OCI-M2 (cell line): ENCODE results near the gene MRPL36.

Source experiments
- DNase-seq: peaks from one replicate; lab custom pipeline; 2025; ENCODE audit not compliant: unreplicated experiment; lab: John Stamatoyannopoulos, UW

MRPL36 gene

DNA sequence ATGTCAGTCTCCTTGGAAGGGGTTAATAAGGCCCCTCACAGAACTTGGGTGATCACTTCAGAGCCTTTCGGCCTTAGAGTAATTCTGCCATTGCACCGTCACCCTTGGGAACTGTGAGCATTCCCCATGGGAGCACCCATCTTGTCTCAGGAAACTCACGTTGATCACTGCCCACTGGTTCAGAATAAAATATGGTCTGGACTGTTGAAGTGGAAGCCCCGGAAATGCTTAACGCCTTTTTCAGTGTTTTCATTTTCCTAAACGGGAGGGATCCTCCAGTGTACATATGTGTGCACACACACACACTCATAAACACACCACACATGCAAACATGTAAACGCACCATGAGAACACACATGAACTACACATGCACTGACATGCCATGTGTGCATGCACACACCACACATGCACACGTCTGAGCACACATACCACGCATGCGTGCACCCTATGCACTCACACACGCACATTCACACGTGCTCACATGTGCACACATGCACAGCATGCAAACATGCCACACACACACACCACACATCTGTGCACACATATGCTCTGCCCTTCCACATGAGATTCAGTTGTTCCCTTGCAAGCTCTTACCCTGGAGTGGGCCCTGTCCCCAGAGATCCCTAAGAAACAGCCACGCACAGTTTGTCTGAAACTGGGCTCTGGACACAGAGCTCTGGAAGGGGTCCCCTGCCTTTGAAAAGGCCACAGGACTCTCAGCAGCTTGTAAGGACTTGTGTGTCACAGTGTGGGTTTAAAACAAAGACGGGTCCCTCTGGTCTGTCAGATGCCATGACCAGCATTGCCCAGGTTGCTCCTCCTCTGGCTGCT is 17.0 kb downstream of the MRPL36 start:
- DNase-seq = no peak

DNA sequence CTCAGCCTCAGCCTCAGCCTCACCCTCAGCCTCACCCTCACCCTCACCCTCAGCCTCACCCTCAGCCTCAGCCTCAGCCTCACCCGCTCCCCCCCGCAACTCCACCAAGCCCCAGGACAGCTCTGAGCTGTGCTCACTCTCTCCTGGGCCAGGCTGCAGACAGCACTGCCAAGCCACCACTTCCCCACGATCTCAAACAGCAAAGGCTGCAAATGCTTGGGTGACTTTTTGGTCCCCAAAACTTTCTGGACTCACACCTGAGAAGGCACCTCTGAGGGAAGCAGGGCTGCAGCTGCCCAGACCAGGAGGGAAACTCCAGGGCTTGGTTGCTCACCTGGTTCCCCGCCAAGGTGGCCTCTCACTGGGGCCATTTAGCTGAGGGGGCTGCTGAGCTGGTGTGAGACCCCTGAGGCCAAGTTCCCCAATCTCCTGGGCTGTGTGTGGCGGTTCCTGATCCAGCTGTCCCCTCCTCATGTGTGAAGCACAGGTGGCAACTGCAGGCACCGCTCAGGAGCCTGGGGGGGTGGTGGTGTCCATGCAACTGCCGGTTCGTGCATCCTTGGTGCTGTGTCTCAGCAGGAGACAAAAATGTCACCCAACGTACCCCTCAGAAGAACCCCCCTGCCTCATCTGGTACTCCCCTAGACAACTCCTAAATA is 17.8 kb downstream of the MRPL36 start:
- DNase-seq = no peak

DNA sequence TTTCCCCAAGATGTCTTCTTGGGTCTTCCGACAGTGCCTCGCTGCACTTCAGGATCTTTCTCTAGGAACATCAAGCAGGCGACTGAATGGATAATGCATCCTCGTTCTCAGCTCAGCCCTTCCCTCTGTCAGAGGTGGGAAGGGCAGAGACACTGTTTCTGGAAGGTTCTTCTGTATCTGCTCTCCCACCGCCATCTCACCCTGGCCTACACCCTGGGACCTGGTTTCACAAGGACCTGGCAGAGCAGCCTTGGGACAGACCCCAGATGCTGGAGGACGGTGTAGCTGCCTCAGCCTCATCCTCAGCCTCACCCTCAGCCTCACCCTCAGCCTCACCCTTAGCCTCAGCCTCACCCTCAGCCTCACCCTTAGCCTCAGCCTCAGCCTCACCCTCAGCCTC is 18.5 kb downstream of the MRPL36 start:
- no peak for DNase-seq

DNA sequence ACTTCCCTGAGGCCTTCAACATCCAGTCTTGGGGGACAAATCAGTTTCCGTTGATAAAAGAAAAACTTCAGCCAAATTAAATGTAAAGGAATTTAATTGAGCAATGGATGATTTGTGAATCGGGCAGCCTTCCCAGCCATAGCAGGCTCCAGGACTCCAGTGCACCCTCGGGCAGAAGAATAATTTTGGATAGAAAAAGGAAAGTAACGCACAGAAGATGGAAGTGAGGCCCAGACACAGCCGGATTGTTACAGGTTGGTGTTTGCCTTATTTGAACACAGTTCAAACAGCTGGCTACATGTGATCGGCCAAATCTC is 19.1 kb downstream of the MRPL36 start:
- DNase-seq = no peak

DNA sequence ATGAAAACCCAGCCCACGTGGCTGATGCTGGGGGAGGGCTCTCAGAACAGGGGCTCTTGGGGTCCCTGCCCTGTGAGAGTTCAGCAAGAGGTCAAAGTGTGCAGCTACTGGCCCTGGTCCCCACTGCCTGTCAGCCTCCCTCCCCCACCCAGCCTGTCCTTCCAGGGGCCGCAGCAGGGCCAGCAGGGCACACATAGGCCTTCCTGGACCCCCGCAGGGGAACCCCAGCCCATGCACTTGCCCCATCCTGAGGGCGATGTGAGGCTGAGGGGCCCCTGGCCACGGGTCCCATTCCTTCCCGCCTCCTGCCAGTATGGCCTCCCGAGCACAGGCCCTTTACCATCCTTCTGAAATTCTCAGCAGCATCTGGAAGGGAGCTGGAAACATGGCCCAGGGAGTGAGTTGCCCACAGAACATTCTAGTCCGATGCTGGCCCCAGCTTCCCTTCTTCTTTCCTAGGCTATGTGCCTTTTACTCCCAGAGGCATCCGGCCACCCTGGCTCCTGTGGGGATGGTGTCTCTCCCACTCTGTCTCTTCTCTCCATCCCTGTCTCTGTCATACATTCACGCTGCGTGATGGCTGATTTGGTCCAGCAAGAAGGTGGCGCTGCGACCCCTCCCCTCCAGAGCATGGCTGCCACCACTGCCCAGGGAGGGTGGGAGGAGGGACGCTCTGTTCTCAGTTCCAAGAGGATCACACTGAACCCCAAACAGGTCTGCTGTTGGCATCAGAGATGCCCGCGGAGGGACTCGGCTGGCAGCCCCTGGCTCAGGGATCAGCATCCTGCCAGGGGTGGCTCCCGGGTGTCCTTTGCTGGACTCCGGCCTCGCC is 19.6 kb downstream of the MRPL36 start:
- DNase-seq = no peak

DNA sequence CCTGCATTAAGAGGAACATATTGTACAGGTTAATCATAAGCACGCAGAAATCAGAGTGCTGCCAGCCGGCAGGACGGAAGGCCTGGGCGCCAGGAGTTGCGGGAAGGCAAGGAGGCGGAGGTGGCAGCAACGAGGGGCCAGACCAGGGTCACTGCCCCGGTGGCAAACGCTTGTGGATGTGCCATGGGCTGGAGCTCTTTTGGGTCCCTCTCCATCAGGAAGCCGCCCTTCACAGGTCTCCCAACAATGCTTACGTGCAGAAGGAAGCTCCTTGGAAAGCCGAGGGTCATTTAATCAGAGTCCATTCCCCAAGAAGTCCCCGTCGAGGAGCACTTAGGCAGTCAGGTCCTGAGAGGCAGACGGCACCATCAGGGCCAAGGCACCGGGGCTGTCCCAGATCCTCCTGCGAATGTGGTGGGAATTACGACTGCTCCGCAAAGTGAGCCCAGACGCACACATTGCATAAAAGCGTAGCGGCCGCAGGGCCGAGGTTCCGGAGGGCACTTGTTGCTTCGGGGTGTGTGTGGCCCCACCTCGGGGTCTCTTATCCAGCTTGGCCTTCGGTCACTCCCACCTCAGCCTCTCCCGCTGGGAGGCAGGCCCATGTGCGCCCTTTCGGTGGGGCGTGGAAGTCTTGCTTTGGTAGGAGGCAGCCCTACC is 20.5 kb downstream of the MRPL36 start:
- no peak for DNase-seq

DNA sequence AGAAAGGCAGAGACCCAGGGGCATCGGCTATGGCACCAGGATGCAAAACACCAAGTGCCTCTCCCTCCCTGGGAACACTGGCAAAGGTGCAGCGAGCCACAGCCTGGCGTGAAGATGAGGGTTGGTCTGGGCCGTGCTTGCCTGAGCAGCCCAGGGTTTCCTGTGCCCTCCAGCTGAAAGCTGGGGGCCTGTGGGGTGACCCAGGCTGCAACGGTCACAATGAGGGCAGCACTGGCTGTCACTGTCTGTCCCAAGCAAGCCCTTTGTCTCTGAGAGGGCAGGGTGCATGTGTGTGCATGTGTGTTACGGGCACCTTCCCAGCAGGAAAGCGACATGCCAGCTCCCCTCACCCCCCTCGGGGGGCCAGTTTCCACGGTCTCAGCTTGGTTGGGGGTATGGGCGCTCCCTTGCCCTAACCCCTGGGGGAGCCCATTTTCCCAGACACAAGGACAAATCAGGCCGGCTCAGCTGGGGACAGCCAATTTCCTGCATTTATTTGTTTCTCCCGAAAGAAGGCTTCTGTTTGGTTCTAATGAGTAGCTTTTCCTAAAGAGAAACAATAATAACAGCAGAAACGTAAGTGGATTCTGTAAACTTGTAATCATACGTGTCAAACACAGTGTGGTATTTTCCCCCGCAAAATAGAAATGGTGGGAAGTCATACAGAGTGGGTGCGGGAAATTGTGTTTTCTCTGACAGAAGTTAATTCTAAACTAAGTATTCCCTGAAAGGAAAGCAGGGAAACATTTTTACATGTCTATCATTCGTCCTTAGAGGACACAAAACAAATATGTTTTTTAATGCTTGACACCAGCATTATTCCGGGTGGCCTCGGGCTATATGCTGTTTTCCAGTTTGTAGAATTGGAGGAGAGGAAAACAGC is 21.3 kb downstream of the MRPL36 start:
- DNase-seq = no peak

DNA sequence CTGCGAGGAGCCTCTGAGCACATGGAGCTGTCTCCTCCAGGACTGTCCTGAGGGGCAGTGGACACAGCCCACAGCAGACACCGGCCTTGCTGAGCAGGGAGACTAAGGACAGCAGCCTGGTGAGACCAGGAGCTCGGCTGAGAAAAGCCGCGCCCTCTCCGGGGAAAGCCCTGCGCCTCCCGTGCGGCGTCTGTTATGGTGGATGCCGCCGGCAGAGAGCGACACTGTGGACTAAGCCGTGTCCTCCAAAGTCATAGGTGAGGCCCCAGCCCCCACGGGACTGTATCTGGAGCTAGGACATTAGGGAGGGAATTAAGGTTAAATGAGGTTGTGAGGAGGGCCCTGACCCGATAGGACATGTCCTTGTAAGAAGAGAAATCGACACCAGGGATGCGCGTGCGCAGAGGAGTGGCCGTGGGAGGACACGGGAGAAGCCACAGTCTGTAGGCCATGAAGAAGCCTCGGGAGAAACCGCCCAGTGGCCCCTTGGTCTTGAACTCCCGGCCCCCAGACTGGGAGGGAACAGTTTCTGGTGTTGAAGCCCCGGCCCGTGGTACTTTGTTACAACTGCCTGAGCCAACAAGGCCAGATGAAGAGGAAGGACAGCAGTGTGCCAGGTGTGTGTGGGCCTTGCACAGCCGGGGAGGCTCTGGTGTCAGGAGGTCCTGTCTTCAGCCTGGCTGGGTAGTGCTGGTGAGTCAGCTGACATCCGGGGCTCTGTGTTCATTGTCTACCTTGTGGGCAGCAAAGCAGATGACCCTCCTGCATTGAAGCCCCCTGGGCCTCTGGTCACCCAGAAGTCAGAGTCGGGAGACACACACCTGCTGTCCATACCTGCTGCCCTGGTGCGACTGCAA is 22.1 kb downstream of the MRPL36 start:
- no peak for DNase-seq

DNA sequence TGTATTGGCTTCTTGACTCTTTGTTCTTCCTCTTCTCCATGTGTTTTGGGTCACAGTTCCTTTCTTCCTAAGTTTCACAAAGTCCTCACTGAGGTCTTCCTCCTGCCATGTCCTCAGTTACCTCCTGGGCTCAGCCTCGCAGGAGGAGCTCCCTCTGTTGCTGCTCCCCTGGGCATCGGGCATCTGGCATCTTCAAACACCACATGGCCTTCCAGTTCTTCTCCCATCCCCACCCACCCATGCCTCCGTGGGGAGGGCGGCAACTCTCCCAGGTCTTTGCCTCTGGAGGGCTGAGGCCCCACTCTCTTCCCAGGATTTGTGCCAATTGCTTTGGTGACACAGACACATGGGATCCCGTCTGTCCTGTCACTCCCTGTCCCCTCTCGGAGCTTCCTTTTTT is 22.8 kb downstream of the MRPL36 start:
- DNase-seq = no peak

DNA sequence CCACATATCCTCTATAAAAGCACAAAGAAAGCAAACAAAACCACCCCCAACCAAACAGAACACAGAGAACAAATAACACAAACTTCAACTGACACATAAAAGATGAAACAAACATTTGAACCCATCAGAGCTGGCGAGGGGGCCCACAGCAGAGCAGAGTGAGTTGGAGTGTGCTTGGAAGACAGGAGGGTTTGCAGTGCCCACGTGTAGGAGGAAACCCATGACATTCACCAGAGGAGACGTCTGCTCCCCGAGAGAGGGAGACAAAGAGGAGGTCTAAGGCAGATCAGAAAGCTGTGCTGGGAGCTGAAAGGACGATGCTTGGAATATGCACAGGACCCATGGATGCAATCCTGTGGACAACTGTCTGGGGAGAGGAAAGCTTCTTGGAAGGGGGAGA is 27.0 kb downstream of the MRPL36 start:
- no peak for DNase-seq

DNA sequence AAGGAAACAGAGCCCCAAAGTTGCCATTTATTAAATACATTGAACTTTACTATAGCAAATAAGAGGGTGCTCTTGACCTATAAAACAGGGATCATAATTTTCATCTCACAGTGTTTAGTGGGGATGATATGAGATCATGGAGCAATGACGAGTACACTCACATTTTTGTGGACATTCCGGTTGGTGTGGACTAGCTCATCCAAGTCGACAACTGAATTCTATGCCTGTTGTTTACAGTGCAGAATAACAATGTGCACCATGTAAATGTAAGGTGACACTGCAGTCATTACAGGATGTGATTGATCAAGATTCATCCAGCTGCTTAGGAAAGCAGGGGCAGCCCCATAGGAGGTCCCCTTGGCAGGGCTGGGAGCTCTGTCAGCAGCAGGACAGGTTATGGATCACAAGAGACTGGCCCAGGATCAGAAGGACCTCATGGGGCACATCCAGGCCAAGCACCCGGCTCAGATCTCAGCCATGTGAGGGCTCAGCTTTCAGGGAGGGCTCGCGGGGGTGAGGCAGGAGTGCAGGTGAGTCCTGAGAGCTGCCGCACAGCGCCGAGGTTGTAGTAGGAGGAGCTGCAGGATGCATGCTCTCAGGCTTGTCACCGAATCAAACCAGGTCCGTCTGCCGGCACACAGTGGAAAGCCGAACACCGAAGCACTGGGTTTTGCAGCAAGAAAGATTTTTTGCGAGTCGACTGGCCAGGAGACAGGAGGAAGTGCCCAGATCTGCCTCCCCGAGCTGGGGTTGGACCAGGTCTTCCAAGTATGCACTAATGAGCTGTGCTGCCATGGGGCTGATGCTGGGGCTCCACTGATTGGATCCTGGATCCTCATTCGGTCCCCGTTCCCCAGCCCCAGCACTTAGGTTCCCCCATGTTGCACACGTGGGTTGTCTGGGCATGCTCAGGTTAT is 28.2 kb downstream of the MRPL36 start:
- no peak for DNase-seq

DNA sequence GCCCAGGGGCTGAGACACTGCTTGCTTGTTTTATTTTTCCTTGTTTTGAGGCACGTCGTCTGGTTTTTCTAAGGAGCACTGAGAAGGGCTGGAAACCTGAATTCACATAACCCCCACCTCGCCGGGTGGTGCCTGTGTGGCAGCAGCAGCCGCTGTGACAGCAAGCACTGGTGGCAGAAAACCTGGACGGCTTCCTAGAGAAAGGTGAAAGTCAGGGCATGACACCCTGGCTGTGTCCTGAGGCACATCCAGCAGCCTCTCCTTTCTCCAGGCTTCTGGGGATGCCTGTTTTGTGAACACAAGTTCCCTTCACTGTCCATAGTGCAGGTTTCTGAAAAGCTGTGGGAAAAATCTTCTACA is 29.2 kb downstream of the MRPL36 start:
- DNase-seq = no peak

DNA sequence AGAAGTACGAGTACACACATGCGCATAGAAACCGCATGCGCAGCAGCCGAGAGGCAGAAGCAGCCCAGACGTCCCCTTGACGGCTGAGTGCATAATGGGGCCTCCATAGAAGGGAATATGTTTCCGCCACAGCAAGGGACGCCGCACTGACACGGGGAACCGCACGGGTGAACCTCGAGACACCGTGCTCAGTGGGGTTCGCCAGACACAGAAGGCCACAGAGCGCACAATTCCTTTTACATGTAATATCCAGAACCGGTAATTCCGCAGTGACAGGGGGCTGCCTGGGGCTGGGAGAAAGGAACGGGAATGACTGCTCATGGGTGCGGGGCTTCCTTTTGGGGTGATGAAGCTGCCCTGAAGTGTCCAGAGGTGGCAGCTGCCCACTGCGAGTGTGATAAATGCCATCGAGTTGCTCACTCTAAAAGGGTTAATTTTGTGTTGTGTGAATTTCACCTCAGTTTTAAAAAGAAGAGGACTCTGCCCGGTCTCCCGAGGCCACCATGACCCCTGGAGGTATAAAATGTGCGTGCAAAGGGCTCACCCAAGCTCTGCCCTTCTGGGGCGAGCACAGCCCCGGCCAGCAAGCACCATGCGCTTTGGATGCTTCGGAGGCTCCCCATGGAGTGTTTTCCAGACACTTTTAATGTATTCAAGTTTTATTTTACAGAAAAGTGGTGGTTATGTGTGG is 29.7 kb downstream of the MRPL36 start:
- DNase-seq = no peak

DNA sequence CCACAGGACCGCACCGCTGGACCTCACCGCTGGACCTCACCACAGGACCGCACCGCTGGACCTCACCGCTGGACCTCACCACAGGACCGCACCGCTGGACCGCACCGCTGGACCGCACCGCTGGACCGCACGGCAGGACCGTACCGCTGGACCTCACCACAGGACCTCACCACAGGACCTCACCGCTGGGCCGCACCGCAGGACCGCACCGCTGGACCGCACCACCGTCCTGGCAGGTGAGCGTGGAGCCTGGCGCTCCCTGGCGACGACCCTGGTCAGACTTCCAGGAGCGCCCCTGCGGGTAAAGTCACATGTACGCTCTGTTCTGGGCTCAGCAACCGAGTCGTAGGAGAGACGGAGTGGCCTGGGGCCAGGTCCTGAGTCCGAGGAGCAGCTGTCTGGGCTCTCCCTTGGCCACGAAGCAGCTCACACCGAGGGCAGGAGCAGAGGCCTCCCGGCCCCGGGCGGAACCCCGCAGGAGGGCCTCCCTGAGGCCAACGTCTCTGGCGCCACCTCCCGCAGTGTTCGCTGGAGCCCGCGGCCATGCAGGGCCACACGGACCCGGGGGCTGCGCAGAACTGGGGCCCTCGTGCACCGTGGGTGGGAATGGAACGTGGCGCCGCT is 30.5 kb downstream of the MRPL36 start:
- DNase-seq = no peak

DNA sequence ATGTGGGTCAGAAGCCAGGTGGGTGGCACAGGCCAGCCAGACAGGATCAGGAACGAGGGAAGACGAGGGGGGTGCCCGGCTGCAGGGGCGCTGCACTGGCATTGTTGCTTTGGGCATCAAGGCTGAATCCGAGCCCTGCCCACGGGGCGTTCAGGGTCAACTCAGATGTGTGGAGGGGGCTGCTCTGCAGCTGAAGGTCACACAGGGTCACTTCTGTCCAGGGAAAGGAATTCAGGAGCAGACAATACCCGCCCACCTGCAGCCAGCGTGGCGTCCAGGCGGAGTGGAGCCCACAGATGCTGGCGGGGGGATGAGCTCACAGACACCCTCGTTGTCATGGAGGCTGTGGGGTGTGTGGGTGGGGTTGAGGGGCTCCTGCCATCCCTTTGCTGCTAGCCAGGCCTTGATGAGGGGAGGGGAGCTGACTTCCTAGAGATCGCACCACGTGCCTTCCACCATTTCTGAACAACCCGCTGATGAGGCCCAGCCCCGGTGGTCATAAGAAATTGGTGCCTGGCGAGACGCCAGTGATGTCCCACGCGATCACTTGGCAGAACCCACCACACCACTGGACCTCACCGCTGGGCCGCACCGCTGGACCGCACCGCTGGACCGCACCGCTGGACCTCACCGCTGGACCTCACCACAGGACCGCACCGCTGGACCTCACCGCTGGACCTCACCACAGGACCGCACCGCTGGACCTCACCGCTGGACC is 31.2 kb downstream of the MRPL36 start:
- no peak for DNase-seq

DNA sequence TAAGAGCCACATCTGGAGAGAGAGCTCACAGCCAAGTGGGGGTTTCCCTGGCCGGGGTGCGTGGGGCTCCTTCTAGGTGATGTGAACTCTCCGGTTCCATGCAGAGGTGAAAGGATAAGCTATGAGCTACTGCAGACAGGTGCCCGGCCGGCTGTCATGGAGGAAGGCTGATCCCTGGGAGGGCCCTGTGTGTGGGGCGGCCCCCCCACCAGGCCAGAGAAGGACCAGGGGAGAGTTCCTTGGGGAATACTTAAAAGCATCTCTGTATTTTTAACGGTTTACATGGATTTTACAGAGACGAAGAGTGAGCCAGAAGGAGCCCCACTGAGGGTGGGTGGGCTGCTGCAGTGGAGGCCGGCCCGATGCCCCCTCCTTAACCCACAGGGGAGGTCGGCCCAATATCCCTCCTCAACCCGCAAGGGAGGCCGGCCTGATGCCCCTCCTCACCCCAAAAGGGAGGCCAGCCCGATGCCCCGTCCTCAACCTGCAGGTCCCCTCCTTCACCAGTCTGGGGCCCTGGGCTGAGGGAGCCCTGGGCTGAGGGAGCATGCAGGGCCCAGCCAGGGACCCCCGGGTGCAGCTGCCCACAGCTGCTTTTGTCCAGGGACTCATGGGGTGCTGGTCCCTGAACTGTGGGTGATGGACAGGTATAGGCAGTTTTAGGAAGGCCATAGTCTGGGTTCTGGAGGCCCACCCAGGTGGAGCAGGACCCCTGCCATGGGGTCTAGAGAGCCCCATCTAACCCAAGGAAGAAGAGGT is 31.9 kb downstream of the MRPL36 start:
- DNase-seq = no peak
